Ramos (cell line): ENCODE results near the gene YJEFN3.

Experiments used
- in situ Hi-C: fragments of 300-500 bp; cut with MboI; formaldehyde crosslinking; loops from one replicate; pipeline ENCODE4 v1.14.3; 2022; ENCODE audit warnings: low sequenced_read_pairs; ENCODE audit not compliant: unreplicated experiment

The YJEFN3 gene

DNA sequence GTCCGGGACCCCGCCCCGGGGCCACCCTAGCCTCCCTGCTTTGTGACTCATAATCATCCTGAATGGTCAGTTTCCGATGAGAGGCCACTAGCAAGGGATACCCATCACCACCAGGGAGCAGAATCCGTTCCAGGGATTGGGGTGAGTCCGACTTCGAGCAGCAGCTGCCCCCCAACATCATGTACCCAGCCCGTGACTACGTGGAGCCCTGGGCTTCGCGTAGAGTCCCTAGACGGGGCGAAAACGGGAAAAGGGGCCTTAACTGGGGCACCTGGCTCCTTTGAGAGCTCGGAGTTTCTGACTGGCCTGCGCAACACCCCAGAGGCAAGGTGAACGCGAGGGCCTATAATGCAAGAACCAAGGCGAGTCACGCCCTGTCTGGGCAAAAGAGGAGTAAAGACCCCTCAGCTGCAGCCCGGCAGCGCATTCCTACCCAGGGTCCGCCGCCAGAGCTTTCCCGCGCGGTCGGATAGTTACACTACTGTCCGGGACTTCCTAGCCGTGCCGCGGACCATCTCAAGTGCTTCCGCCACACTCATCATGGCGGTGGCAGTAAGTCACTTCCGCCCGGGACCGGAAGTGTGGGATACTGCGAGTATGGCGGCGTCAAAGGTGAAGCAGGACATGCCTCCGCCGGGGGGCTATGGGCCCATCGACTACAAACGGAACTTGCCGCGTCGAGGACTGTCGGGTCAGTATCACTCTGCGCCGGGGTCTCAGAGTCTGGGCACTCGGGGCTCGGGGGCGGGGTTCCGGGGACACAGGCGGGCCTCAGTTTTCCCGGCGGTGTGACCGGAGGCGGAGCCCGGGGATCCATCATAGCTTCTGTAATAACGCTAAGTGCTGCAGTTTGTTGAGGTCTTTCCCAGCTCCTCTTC lies 12.8 kb upstream of the YJEFN3 start, which contains the start of gene NDUFA13:
TSS of gene NDUFA13 (plus strand) at position 584 of the 878 bp plus-strand sequence. CDS start at position 598, 14 bp downstream.
- in situ Hi-C loops: no loop called here

DNA sequence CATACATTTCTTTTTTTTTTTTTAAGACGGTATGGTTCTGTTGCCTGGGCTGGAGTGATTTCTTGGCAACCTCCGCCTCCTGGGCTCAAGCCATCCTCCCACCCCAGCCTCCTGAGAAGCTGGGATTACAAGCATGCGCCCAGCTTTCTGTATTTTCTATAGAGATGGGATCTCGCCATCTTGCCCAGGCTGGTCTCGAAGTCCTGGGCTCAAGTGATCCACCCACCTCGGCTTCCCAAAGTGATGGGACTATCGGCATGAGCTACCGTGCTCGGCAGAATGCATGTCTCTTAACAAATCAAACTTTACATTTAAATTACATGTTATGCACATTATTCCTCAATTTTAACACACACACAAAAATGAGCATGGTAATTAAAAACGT lies 11.5 kb upstream of the YJEFN3 start:
- in situ Hi-C loops: no loop called here

DNA sequence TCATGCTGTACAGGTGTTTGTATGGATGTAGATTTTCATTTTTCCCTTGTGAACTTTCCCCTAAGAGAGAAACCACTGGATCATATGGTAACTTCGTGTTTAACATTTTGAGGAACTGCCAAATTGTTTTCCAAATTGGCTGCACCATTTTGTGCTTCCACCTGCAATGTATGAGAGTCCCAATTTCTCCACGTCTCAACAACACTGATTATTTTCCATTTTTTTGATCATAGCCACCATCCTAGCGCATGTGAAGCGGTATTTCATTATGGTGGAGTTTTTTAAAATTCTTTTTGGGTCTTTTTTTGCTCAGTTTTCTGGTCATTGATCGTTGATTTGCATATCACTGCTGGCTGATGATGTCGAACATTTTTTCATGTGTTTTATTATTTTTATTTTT lies 7.7 kb upstream of the YJEFN3 start:
- in situ Hi-C loops: no loop called here

DNA sequence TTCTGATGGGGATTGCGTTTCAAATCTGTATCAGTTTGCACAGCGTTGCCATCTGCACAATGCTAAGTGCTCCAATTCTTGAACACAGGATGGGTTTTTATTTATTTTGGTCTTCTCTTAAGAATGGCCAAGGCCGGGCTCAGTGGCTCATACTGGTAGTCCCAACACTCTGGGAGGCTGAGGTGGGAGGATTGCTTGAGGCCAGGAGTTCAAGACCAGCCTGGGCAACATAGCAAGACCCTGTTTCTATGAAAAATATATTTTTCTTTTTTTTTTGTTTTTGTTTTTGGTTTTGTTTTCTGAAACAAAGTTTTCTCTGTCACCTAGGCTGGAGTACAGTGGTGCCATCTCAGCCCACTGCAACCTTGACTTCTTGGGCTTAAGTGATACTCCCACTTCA lies 5.5 kb upstream of the YJEFN3 start:
- in situ Hi-C loops: no loop called here

DNA sequence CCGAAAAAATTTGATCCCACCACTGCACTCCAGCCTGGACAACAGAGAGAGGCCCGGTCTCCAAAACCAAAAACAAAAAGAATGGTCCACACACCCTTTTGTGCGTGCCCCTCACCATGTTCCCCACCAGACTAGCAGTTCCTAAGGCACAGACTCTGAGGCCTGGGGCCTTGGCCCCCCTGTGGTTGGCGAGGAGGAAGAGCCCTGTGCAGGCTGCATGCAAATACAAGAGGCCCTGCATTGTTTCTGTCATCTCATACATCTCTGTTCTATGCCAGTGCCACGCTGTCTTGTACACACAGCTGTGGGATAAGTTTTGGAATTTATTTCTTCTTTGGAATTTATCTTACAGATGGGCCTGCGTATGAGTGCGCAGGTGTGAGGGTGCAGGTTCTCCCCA lies 4.7 kb upstream of the YJEFN3 start:
- in situ Hi-C loops: no loop called here

DNA sequence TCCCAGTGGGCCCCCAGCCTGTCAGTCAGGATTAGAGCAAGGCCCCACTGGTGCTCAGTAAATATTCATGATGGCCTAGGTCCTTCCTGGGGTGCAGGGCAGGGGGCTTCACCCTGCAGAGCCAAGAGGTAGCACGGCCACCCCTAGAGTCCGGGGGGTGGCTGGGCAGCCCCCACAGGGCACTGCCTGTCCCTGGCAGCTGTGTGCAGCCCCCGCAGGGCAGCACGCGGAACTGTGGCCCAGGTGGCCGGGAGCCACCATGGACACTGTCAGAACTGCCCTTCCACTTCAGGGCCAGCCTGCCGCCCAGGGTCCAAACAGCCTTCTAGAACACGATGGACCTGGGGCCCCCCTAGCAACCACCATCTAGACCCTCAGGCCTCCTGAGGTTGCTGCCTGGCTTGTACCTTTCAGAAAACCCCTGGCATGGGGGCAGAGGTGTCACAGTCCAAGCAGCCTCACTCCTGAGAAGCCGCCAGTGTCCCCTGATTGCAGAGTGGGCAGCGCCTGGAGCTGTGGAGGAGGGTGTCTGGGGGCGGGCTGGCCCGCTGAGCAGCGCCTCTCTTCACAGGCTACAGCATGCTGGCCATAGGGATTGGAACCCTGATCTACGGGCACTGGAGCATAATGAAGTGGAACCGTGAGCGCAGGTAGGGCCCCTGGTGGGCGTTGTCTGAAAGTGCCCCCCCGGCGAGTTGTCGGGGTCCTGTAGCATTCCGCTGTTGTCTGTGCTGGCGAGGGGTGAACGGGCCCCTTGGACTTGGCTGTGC lies 2.9 kb upstream of the YJEFN3 start:
- in situ Hi-C loops: loop anchor here (25.0 kb wide), 2 partner anchors 437 to 737 kb away; no protein-coding TSS in a partner anchor

DNA sequence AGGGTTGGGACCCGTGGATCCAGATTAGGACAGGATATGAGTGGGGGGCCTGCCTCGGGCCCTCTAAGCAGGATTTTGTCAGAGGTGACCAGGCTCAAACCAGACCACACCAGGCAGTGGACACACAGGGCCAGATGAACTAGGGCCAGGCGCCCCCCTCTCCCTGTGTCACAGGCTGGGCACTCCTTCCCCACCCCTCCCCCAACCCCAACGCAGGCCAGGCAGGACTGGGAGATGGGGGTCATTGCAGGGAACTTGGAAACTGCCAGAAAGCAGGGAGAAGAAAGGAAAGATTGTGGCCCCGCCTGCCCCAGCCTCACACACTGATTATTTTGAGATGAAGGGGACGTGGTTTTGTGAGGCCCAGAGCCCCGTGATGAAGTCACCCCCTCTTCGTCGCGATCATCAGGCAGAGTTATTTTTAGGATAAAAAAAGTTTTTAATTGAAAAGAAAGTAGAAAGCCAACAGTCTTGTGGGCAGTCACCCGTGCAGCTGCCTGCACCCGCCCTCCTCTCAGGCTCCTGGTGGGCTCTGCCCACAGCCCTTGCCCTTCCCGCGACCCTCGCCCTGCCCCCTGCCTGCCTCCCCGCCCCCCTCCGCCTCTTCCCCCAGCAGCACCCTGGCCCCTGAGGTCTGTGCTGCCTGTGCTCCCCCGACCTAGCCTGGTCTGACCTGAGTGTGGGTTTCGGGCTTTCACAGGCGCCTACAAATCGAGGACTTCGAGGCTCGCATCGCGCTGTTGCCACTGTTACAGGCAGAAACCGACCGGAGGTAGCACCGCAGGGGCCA lies 1.9 kb upstream of the YJEFN3 start:
- in situ Hi-C loops: loop anchor here (25.0 kb wide), 2 partner anchors 436 to 736 kb away; no protein-coding TSS in a partner anchor

DNA sequence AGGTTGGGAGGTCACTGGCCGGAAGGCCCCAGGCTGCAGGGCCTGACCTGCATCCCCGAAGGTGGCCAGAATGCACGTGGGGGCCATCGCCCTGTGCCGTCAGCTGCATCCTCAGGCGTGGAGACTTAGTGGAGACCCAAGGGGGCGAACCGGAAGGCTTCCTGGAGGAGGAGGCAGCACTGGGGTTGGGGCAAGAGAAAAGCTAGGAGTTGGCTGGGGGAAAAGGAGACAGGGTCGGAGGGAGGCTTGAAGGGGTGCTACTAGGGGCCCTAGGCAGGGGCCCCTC lies 1.4 kb upstream of the YJEFN3 start:
- in situ Hi-C loops: loop anchor here (25.0 kb wide), 2 partner anchors 435 to 735 kb away; no protein-coding TSS in a partner anchor

DNA sequence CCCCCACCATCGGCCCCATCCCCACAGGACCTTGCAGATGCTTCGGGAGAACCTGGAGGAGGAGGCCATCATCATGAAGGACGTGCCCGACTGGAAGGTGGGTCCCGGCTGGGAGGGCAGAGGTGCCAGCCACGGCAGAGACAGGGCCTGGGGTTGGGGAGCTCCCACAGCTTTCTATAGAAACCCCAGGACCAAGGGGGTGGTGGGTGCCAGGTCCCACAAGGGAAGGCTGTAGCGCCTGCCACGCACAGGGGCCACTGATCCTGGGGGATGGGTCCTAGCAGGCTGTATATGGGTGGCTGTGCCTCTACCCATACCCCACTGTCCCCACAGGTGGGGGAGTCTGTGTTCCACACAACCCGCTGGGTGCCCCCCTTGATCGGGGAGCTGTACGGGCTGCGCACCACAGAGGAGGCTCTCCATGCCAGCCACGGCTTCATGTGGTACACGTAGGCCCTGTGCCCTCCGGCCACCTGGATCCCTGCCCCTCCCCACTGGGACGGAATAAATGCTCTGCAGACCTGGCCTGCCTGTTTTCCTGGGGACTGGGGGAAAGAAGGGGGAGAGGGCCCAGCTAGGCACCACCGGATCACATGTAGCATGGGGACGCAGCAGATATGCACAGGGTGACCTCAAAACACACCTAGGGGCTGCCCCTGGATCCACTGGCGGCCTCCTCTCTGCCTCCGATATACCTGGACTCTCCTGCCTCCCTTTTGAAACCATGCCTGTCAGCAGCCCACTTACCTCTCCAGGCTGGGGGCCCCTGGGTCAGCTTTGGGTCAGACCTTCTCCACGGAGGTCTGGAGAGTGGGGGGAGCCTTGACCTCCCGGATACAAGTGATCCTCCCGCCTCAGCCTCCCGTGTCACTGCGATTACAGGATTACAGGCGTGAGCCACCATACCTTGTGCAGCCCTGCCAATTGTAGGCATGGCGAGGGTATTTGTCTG lies 761 bp upstream of the YJEFN3 start:
- in situ Hi-C loops: loop anchor here (25.0 kb wide), 2 partner anchors 434 to 734 kb away; no protein-coding TSS in a partner anchor

DNA sequence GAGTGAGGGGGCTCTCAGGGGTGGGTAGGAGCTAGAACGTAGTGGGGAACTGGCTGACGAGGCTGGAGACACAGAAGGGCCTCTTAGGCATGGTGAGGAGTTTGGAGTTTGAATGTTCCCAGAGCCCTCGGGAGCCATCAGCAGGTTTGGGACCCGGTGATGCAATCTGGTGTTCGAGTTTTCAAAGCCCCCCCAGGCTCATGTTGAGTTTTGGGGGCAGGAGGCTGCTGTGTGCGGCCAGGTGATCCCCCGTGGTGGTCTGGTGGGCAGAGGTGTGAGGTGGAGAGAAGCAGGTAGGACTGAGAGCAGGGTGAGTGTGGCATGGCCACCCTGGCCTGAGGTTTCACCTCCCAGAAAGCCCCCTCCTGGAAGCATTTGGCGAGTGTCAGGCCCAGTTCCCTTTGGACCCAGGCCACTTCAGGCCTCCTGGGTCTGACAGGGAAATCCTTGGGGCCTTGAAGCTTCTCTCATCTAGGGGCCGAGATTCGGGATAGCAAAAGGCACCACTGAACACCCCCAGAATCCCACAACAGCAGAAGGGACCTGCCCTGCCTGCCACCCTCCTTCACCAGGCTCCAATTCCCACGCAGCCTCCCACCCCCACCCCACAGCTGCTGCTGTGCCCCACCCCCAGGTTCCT lies 1.2 kb downstream of the YJEFN3 start:
- in situ Hi-C loops: loop anchor here (25.0 kb wide), 2 partner anchors 432 to 732 kb away; no protein-coding TSS in a partner anchor

DNA sequence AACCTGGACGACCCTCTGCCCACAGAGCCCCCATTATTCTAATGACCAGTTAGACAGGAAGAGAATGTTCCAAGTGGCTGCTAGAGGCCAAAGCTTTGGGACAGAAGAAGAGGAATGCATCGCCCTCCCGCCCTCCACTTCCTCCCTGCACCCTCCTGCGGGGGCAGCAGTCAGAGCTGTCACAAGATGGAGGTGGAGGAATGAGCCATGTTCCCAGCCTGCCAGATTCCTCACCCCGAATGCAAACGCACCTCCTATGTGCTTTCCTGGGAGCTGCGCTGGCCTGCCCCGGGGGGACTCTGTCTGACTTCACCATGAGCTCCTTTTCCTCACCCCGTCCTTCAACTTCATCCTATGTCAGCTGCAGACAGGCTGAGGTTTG lies 1.7 kb downstream of the YJEFN3 start:
- in situ Hi-C loops: loop anchor here (25.0 kb wide), 2 partner anchors 432 to 732 kb away; no protein-coding TSS in a partner anchor

DNA sequence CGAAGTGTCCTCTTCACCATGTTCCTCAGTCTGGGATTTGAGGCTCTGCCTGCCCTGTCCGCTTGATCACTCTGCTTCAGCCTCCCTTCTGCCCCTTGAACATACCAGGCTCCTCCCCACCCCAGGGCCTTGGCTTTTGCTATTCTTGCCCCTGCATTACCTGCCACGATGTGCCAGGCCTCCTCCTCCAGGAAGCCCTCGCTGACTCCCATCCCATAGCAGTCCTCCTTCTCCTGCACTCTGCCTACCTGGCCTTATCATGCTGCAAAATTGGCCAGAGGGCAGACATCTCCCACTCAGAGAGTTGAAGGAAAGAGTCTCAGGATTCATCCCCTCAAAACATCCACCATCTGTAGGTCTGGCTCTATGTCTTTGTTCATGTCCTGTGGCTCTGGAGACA lies 2.2 kb downstream of the YJEFN3 start:
- in situ Hi-C loops: loop anchor here (25.0 kb wide), 2 partner anchors 431 to 731 kb away; no protein-coding TSS in a partner anchor

DNA sequence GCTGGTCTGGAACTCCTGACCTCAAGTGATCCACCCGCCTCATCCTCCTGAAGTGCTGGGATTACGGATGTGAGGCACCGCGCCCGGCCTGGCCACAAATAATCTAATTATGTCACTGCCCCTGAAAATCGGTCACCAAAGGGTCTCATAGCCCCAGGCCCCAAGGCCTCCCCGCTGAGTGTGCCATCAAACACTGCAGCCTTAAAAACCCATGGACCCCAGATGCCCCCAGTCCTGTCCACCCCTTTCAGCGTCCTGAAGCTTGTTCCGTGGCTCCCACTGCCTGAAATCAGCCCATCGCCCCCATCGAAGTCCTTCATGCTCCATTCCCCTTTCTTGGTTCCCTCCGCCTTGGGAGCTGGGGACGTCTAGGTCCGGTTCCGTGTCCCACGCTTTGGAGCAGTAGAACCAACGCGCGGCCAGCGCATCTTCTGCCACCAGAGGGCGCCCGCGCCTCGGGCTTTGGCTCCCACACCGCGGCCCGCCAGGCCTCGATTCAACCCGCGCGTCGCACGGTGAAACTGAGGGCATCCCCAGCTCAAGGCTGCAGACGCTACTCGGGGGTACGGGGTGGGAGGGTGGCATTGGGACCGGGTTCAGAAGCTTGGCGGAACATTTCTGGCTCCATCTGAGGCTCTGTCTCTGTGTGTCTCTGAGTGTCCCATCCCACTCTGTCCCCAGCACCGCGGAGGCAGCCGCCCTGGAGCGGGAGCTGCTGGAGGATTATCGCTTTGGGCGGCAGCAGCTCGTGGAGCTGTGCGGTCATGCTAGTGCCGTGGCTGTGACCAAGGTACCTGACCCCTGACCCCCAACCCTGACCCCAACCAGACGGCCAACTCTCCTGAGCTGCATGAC lies 3.5 kb downstream of the YJEFN3 start:
- in situ Hi-C loops: loop anchor here (25.0 kb wide), 2 partner anchors 430 to 730 kb away; no protein-coding TSS in a partner anchor

DNA sequence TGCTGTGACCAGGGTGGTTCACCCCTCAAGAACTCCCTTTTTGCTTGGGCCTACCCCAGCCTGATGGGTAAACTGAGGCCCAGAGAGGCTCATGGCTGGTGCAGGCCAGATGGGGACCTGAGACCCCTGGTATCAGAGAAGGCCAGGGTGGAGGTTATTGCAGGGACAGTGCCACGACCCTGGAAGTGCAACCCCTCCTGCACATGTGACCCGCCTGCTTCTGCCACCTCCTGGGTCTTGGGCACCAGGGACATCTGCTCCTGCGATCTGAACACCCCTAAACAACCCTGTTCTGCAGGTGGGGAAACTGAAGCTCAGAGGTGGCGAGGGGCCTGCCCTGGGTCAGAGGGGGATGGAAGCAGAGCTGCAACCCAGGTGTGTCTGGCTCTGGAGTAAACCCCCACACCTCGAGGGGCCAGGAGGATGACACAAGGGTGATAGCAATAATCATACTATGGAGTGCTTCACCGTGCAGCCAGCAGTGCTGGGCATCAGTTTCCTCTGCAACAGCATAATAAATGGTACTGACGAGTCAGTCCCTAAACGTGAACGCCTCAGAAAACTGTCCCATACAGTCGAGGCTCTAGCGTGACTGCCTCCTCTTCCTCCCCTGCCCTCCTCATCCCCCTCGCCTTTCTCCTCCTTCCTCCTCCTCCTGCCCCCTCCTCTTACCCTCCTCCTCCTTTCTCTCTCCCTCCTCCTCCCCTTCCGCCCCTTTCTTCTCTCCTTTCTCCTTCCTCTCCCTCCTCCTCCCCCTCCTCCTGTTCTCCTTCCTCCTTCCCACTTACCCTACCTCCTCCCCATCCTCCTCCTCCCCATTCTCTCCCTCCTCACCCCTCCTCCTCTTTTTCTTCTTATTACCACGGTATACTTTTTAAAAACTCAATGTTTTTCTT lies 4.3 kb downstream of the YJEFN3 start:
- in situ Hi-C loops: loop anchor here (25.0 kb wide), 2 partner anchors 429 to 729 kb away; no protein-coding TSS in a partner anchor

DNA sequence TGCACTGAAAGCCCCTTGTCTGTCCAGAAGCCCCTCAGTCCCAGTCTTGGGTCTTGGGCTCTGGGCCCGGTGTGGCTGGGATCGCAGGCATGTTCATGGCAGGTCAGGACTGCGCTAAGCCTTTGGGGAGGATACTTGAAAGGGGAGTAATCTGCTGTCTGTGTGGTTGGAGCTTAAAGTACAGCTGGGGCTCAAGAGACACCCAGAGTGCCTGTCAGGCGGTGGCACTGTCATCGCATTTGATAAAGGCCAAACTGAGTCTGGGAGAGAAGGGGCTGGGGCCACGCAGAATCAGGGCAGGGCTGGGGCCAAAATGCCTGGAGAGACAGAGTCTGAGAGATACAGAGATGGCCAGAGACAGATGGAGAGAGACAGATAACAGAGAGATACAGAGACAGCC lies 5.1 kb downstream of the YJEFN3 start:
- in situ Hi-C loops: loop anchor here (25.0 kb wide), 2 partner anchors 428 to 728 kb away; no protein-coding TSS in a partner anchor

DNA sequence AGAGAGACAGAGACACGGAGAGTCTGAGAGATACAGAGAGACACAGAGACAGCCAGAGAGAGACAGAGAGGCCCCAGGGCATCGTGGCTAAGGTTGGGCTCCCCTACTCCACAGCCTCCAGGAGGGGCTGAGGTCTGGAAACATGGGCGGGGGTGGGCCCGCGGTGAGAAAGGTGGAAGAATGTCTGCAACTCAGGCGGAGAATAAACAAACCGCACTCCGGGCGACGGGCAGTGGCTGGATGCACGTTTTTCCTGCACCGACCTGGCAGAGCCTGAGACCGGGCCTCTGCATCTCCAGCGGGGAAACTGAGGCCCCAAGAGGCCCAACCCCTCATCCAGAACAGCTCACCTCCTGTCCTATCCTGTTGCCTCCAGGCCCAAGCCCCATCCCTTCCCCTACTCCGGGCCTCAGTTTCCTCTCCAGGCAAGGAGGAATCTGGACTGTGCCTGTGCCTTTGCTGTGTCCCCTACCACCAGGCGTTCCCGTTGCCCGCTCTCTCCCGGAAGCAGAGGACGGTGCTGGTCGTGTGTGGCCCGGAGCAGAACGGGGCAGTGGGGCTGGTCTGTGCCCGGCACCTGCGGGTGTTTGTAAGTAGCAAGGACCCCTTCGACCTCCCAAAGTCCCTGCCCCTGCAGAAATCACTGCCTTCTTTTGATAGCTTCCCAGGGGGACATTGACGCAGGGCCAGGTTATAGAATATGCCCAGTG lies 6.0 kb downstream of the YJEFN3 start:
- in situ Hi-C loops: loop anchor here (5.0 to 25.0 kb wide), 3 partner anchors 108 to 728 kb away; partner anchors contain the start of gene GMIP
